Measurements from ENCODE around the gene TP53.

TP53 gene

DNA sequence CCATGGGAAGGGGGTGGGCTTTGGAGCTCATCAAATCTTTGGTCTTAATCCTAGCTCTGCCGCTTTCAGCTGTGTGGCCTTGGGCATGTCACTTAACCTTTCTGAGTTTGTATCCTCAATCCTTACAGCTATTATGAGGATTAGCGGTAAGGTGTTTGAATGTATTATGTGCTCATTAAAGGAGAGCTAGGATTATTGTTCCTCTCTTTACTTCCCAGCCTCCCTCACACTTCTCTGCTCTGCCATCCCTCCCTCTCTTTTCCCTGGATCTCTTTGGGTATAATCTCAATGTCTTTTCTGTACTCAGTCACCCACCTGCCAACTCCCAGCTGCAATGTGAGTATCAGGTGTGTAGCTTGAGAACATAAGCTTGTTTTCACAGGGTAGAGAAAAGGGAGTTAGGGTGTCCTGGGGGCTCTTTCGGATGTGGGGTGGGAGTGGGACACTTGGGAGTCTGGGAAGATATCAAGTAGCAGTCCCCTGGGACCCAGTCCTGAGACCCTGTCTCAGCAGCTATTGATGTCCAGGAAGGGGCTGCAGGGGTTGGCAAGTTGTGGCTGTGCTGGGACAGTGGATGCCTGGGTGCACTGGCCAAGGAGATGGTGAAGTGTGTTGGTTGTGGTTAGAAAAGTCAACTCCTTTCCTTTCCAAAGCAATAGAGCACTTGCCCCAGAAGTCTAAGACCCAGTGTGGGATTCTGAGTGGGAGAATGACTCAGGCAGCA lies 19.5 kb upstream of the TP53 start:
- DNase-seq (ENCODE audit: low spot score): no peak

DNA sequence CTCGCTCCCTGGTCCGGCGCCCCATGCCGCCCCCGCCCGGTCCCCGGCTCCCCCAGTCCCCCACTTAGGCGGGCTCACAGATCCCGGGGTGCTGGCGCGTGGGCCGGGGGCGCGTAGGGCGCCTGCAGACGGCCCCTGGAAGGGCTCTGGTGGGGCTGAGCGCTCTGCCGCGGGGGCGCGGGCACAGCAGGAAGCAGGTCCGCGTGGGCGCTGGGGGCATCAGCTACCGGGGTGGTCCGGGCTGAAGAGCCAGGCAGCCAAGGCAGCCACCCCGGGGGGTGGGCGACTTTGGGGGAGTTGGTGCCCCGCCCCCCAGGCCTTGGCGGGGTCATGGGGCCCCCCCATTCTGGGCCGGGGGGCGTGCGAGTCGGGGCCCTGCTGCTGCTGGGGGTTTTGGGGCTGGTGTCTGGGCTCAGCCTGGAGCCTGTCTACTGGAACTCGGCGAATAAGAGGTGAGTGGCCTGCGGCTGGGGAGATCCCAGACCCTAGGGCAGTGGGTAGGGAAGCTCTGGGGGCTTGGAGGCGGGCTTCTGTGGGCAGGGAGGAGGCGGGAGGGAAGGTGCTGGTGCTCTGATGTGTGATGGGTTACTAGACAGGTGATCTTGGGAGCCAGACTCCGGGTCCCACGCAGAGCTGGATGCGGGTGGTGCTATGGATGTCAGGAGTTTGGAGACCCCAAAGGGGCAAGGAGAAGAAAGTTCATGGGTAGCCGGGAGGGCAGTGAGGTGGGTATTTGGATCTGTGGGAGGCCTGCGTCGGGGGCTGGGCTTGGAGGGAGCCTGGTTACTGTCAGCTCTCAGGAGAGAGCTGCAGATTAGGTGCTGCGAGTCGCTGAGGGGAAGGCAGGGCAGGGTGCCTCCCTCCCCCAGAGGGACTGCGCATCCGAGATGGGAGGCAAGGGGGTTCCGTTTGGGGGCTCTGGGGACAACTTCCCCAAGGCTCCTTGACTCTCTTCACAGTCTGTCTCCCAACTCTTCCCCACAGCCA lies 18.3 kb upstream of the TP53 start:
- DNase-seq (ENCODE audit: low spot score): no peak

DNA sequence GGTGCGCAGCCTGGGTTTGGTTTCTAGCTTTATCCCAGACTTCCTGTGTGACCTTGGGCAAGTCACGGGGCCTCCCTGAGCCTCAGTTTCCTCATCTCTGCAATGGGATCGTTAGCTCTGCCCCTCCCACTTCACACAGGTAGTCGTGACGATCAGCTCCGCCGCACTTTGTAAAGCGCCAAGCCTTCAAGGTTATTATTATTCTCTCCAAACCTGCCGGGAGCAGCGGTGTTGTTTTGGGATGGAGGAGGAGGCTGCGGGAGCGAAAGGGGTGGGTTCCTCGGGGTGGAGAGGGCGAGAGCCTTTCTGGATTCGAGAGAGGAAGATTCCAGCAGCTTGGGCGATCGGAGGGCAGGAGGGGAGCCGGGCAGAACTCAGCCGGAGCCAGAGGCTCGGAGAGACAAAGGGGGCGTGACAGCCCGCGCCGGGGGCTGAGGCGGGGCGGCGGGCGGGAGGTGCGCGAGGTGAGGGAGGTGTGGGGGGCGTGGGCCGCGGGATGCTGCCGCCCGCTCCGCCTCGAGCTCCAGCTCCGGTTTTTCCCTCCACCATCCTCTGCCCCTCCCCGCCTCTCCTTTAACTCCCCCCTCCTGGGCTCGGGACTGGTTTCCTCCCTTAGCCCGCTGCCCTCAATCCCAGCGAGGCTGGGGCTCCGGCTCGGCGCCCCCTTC lies 17.4 kb upstream of the TP53 start, which contains the start of gene EFNB3:
EFNB3 (plus strand) TSS at position 602 of the 668 bp plus-strand sequence. CDS start 397 bp downstream, outside the sequence.
- DNase-seq (ENCODE audit: low spot score): peak; percentile 49

DNA sequence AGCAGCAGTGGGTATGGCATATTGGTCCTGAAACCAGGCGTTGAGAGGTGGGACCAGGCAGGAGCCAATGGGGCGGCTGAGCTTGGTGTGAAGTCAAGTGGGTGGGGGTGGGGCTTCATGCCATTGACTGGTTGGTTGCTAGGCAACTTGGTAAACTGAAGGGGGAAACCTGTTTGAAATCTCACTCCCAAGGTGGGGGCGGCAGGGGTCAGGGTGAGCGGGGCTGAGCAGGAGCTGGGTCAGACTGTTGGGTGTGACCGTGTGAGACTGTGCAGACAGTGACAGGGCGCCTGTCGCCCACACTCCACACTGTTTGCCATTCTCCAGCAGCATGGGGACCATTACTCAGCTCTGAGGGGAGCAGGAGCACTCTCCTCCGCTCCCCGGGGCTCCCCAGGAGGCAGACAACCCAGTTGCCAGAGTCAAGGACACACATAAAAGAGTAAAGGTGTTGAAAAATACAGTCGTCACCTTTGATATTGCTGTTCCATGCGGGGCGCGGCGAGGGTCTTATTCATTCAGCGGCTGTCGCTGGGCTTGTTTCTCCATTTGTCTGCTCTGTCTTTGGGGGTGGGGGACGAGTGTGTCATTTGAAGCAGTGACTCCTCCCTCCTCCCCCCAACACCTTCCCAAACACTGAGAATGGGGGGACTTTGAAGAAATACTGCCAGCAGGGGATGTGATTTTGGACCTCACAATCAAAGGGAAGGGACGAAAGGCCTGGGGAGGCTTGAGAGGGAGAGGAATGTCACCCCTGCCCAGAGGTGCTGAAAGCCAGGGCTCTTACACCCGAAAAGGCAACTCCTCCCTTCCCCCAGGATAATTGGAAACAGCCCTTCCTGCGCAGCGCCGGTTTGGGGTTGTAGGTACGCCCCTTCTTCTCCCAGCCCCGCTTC lies 16.5 kb upstream of the TP53 start:
- DNase-seq (ENCODE audit: low spot score): peak; percentile 82

DNA sequence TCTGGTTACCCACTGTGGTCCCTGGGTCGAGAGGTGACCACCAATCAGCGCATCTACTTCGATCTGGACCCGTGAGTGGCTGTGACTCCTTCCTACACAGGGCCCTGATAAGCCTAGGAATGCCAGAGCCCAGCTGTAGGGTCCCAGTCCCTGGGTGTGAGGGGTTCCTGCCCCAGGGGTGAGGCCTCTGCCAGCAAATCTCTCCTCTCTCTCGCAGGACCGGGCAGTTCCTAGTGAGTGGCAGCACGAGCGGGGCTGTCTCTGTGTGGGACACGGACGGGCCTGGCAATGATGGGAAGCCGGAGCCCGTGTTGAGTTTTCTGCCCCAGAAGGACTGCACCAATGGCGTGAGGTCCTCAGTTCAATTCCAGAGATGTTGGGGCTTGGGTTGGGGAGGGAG lies 15.5 kb upstream of the TP53 start:
- no peak for DNase-seq (ENCODE audit: low spot score)

DNA sequence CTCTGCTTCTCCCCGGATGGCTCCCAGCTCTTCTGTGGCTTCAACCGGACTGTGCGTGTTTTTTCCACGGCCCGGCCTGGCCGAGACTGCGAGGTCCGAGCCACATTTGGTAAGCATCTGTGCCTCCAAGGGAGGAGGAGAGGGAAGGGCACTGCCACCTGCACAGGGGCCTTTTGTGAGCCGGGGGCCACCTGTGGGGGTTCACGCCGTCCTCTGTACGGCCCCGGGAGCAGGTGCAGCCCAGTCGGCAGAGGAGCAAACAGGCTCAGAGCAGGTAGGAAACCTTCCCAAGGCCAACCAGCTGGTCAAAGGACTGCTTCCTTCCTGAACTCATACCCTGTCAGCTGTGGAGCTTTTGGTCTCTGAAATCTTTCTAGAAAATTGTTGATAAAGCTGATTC lies 14.4 kb upstream of the TP53 start:
- no peak for DNase-seq (ENCODE audit: low spot score)

DNA sequence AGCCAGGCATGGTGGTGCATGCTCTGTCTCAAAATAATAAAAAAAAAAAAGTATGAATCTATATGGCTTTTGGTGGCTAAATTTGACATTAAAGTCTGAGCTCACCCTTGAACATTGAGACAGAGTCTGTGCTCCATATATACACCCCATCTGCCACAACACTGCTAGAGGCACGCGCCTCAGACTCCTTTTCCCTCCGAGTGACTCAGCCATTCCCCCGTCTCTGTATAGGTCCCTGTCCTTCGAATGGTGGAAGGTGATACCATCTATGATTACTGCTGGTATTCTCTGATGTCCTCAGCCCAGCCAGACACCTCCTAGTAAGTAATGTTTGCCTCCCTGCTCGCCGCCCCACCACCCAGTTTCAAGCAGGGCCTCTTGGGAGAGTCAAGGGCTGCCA lies 13.2 kb upstream of the TP53 start:
- DNase-seq (ENCODE audit: low spot score): no peak

DNA sequence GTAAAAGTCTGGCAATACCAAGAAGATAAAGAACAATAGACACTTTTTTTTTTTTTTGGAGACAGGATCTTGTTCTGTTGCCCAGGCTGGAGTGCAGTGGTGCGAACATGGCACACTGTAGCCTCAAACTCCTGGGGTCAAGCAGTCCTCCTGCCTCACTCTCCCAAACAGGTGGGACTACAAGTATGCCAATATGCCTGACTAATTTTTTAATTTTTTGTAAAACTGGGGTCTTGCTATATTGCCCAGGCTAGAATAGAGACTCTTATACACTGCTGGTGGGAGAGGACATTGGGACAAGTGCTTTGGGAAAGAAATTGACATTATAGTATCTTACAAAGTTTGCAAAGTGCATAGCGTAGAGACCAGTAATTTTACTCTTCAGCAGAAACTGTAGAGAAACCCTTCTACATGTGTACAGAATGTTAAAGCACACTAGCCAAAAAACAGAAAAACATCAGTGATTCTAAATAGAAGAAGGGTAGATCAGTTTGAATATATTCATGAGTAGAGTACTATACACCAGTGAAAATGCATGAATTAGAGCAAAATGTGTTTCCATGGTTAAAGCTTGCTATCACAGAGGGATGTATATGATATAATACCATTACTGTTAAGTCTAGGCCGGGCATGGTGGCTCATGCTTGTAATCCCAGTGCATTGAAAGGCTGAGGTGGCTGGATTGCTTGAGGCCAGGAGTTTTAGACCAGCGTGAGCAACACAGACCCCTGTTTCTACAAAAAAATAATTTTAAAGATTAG lies 10.7 kb upstream of the TP53 start:
- no peak for DNase-seq (ENCODE audit: low spot score)

DNA sequence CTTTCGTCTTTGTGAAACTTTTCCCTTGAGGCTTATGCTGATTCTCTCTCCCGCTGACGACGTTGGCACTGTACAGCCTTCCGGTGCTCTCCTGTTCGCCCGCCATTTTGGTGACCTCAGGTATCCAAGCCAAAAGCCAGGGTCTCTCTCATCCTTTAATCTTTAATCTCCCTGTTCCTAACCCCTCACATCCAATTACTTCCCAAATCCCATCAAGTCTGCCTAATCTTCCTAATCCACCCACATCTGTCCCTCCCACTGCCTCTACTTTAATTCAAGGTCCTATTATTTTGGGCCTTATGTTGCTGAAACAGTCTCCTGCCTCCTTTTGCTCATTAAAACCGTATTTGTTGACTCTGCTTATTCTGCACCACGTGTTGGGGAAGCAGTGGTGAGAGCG lies 8.3 kb upstream of the TP53 start:
- DNase-seq (ENCODE audit: low spot score): no peak

DNA sequence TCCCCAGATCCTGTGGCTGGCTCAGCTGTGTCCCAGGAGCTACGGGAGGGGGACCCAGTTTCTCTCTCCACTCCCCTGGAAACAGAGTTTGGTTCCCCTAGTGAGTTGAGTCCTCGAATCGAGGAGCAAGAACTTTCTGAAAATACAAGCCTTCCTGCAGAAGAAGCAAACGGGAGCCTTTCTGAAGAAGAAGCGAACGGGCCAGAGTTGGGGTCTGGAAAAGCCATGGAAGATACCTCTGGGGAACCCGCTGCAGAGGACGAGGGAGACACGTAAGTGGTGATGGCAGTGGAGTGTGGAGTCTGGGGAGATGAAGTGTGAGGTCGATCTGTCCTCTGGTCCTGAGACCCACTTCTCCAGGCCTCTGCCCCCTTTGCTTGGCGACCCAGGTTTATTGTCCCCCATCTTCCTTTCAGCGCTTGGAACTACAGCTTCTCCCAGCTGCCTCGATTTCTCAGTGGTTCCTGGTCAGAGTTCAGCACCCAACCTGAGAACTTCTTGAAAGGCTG lies 1.6 kb upstream of the TP53 start:
- DNase-seq (ENCODE audit: low spot score): no peak

DNA sequence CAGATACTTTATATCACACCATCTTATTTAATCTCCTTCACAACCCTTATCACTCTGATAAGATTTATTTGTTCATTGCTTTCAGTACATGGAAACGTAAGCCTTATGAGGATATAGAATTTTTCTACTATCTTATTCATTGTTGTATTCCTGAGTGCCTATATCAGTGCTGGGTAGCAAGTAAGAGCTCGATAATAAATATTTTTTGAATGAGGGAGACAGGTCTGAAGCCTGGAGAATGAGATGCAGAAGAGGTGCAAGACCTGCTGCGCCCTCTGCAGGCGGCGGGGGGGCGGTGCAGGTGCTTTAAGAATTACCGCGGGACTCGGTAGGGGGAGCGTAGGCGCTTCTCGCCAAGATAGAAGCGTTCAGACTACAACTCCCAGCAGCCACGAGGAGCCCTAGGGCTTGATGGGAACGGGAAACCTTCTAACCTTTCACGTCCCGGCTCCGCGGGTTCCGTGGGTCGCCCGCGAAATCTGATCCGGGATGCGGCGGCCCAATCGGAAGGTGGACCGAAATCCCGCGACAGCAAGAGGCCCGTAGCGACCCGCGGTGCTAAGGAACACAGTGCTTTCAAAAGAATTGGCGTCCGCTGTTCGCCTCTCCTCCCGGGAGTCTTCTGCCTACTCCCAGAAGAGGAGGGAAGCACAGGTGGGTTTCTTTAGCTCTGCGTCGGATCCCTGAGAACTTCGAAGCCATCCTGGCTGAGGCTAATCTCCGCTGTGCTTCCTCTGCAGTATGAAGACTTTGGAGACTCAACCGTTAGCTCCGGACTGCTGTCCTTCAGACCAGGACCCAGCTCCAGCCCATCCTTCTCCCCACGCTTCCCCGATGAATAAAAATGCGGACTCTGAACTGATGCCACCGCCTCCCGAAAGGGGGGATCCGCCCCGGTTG lies 868 bp upstream of the TP53 start, which contains the start of gene WRAP53:
WRAP53 (plus strand) TSS at position 570 of the 900 bp plus-strand sequence; CDS start at position 742, 172 bp downstream.
- DNase-seq (ENCODE audit: low spot score): peak; percentile 97

DNA sequence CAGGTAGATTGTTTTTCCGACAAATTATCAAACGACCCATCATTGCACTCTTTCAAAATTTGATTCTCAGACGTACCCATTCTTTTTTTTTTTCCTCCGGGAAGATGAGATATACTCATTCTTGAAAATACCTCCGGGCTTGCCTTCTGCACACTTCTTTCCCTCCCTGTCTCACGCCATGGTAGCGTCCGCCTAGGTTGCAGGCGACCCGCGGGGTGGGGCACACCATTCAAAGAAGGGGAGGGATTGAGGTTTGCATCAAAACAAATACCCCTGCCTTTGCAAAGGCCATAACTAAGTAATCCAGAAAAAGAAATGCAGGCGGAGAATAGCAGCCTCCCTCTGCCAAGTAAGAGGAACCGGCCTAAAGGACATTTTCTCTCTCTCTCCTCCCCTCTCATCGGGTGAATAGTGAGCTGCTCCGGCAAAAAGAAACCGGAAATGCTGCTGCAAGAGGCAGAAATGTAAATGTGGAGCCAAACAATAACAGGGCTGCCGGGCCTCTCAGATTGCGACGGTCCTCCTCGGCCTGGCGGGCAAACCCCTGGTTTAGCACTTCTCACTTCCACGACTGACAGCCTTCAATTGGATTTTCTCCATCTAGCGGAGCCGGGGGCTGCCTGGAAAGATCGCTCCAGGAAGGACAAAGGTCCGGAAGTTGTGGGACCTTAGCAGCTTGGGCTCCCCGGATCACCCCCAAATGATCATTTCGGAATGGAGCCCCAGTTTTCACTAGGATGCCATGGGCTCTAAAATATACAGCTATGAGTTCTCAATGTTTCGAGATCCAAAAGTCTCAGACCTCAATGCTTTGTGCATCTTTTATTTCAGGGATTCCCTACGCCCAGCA lies 843 bp downstream of the TP53 start:
- DNase-seq (ENCODE audit: low spot score): peak; percentile 91

DNA sequence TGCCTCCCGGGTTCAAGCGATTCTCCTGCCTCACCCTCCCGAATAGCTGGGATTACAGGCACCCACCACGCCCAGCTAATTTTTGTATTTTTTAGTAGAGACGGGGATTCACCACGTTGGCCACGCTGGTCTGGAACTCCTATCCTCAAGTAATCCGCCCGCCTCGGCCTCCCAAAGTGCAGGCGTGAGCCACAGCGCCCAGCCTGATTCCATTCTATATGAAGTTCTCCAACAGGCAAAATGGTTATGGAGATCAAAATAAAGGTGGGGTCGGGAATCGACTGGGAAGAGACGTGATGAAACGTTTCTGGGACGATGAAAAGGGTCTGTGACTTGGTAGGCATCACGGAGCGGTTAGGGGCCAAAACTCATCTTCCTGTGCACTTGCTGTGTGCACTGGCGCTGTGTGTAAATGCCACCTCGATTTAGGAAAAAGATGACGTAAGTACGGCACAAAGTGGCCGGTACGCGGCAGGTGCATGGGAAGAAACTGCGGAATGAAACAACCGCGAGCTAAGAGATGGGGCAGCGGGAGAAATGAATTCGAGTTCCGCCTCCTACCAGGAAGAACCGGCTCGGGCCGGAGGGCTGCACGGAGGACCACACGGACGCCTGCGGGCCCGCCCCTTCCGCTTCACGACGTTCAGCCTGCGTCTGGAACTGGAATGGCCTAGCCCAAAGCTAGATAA lies 1.6 kb downstream of the TP53 start:
- peak; percentile 97 for DNase-seq (ENCODE audit: low spot score)

DNA sequence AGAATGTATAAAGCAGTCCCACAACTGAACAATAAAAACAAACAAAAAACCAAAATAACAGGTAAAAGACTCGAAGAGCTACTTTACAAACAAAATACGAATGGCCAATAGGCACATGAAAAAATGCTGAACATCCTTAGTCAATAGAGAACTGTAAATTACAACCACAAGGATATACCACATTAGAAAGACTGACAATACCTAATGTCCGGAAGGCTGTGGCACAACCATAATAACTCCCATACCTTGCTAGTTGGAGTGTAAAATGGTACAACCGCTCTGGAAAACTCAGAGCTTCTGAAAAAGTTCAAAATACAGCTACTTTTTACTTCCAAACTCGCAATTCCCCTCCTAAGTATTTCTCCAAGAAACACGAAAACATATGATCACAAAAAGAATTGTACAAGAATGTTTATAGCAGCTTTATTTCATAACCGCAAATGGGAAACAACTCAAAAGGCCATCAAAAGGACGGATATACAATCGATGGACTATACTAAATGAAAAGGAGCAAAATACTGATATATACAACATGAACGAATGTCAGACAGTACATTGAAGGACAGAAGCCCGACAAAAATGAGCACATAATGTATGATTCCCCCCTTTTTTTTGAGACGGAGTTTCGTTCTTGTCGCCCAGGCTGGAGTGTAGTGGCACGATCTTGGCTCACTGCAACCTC lies 2.3 kb downstream of the TP53 start:
- no peak for DNase-seq (ENCODE audit: low spot score)

DNA sequence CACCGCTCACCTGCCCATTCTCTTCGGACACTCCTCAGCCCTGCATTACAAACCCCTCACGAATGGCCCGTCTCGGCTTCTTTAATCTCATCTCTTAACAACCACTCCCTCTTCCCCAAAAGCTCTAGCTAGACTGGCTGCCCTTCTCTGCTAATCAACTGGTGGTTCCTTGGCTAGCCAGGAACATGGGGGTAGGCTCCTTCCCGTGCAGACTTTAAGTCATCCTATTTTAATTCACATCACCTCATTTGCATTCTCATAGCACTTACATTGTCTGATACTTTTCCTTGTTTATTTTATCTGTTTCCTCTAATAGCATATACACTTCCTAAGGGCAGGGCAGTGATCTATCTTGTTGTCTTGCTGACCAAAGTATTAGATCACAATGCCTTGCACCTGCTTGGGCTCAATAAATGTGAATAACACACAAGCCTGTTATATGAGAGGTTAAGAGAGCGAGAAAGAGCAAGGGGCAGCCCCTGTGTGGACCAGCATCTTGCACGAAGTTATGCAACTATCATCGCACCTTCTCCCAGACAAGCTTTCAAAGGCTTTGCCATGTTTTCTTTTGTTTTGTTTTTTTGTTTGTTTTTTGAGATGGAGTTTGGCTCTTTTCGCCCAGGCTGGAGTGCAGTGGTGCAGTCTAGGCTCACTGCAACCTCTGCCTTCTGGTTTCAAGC lies 9.8 kb downstream of the TP53 start:
- no peak for DNase-seq (ENCODE audit: low spot score)

DNA sequence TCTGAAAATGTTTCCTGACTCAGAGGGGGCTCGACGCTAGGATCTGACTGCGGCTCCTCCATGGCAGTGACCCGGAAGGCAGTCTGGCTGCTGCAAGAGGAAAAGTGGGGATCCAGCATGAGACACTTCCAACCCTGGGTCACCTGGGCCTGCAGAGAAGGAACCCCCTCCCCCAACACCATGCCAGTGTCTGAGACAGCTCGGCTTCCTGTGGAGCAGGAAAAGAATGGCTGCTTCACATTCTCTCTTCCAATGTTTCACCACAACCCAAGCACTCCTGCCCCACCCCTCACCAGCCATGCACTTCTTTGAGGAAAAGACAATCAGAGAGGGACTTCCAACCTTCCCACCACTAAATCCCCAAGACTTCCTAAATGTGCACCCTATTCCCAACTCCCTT lies 10.8 kb downstream of the TP53 start:
- no peak for DNase-seq (ENCODE audit: low spot score)

DNA sequence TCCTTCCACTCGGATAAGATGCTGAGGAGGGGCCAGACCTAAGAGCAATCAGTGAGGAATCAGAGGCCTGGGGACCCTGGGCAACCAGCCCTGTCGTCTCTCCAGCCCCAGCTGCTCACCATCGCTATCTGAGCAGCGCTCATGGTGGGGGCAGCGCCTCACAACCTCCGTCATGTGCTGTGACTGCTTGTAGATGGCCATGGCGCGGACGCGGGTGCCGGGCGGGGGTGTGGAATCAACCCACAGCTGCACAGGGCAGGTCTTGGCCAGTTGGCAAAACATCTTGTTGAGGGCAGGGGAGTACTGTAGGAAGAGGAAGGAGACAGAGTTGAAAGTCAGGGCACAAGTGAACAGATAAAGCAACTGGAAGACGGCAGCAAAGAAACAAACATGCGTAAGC lies 12.4 kb downstream of the TP53 start:
- no peak for DNase-seq (ENCODE audit: low spot score)

All from Ammon's horn (tissue), 1 donor.